ENCODE data around the gene RYR3. TPM values are rescaled to one million over a fixed set of nuclear protein-coding genes. Genes with fewer than 3 reads are reported as not detected.

RYR3 gene
- total RNA-seq, 1 donor from 2014 or later = not detected

GRCh38 chr15:33380406-33380805 is 69.6 kb downstream of the RYR3 start:
- intact Hi-C loops (cut with micrococcal nuclease) = no loop called here

DNA sequence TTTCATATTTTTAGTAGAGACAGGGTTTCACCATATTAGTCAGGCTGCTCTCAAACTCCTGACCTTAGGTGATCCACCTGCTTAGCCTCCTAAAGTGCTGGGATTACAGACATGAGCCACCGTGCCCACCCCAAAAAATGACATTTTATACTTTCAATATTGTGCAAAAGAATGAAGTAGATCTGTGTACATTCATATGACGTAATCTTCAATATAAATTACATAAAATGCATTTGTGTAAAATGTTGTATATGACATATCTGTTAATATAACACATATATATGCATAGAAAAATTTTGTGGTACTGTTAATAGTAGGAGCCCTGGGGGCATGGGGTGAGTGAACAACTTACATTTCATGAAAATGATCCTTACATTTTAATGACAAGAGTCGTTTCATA is 71.7 kb downstream of the RYR3 start:
- intact Hi-C loops (cut with micrococcal nuclease) = no loop called here

- intact Hi-C loops (cut with micrococcal nuclease) = no loop called here
These were observed 73.5 kb downstream of the RYR3 start for GRCh38 chr15:33384307-33384706.

DNA sequence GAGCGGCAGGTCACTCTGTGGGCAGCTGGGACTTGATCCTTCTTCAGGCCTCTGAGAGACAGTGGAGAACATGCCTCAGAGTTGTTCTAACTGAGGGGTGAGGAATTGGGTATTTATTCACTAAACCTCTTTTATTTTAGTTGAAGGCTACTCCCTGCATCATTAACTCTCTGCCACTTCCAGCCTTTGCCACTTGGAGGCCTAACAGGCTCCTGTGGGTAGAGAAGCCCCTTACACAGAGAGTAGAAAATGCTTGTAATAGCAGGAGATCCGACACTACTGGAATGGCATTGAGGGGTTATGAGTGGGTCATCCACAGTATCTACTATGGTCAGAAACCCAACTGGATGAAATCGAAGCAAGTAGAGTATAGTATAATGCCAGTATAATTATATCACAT is 81.7 kb downstream of the RYR3 start:
- intact Hi-C loops (cut with micrococcal nuclease) = no loop called here

GRCh38 chr15:33393546-33393945 is 82.8 kb downstream of the RYR3 start:
- intact Hi-C loops (cut with micrococcal nuclease) = no loop called here

GRCh38 chr15:33395321-33395720 is 84.6 kb downstream of the RYR3 start:
- intact Hi-C loops (cut with micrococcal nuclease) = no loop called here

- intact Hi-C loops (cut with micrococcal nuclease) = no loop called here
These were observed 85.1 kb downstream of the RYR3 start for GRCh38 chr15:33395846-33396245.

GRCh38 chr15:33396475-33396874 is 85.7 kb downstream of the RYR3 start:
- intact Hi-C loops (cut with micrococcal nuclease) = no loop called here

DNA sequence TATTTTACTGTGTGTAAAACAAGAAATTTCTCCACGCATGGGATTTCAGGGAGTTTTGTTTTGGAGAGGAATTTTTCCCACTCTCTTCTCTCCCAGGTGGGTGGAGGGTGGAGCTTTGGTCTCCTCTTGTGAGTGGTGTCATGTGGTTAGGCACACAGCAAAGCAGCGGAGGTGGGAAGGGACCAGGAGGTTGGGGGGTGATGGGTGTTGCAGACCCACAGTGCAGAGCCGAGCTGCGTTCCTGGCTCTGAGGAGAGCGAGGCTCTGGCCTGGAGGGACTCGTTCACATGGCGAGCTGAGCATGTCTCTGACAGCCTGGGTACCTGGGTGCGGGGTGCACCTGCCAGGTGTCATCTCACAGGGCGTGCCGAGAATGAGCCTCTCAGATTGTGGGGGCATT is 87.8 kb downstream of the RYR3 start:
- intact Hi-C loops (cut with micrococcal nuclease) = no loop called here

- intact Hi-C loops (cut with micrococcal nuclease) = no loop called here
These were observed 90.2 kb downstream of the RYR3 start for GRCh38 chr15:33400941-33401340.

DNA sequence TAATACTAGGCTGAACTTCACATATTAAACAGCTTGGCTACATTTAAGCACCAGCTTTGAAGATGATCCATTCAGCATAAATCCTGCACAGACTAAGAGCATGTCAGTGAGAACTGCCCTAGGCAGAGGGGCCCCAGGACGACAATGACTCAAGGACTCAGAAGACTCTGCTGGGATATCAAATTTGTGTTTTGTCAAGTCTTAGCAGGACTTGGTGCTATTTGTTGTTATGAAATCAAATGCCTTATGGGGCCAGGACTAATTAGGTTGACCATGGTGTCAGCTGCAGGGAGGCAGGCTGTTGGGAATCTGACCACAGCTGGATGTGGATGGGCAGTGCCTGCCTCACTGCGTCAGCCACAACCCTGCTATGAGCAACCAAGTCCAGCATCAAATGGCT is 91.8 kb downstream of the RYR3 start:
- intact Hi-C loops (cut with micrococcal nuclease) = no loop called here

DNA sequence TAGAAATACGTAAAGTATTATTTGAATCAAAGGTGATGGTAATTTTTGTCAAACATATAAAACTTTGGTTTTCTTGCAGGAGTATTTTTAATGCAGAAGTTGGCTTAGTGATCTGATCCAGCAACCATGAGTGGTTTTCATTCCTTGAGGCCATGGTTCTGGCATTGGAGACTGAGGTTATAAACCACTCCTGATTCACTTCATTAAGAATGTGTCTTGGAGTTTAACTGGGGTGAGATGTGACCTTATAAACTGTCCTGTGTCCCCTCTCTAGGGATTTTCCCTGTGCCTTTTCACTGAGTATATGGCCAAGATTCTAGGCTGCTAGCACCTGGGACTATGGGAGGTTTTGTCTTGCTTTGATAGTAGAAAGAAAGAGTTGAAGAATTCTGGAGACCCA is 94.3 kb downstream of the RYR3 start:
- intact Hi-C loops (cut with micrococcal nuclease) = no loop called here

DNA sequence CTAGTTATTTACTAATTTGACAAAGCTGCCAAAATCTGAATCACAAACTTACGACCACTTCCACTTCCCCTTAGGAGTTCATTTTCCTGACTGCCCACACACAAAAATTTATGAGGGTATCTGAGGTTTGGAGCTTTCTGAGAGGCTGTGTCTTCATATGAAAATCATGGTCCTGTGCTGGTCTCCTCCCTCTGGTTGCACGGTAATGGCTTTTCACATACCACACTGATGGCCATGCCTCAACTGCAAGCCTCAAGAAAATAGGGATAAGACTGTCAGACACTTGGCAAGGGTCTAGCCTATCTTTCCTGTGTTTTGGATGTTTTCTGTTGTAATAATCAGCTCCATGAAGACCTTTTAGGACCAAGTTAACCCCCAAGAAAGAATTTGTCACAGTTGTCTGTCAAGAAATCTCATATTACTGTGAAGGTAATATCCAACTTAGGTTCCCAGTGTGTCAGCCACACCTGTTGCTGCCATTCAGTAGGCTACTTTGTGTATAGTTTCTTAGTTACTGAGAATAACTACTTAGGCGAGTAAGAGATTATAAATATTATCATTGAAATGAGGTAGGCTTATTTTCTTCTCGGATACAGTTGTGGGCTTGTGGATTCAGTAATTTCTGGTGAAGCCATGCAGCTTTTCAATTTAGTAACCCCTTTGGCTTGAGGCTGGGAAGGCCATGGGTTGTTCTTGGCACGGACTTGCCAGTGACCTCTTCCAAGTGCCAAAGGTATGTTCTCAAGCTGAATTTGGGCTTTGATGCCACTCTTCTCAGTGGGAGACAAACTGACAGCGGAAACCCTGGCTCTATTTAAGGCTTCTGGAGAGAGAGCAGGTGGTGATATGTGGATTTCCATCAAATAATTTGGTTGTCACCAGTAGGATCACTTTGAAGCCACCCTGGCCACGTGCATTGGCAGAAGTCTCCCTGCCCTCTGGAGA is 101.1 kb downstream of the RYR3 start:
- intact Hi-C loops (cut with micrococcal nuclease) = no loop called here

DNA sequence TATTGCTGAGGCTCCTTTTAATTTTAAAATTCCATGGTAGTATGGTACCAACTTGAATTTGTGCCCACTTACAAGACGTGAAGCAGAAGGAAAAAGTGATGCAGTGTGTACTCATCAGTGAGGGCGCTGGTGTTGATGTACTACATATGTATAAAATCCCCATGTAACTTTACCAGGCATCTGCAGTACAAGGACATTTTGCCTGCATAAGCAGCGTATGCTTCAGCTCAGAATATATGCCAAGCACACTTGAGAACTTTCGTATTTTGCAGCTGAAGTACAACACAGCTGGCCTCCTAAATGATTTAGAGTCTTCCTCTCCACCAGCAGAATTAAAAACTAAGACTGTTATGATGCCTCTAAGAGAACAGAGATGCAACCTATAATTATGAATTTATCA is 108.9 kb downstream of the RYR3 start:
- intact Hi-C loops (cut with micrococcal nuclease) = no loop called here

DNA sequence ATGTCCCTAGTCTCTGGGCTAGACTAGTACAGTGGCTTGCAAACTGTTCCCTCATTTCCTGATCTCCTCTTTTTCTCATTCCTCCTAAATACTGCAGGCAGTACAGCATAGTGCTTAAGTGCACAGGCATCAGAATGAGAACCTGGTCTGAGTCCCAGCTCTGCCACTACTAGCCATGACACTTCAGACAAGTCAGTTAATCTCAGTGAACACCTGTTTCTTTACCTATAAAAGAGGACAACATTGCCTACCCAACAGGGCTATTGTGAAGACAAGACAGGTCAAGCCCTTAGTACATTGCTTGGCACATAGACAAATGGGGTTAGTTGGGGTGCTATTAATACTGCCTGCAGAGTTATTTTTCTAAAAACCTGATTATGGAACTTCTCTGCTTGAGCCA is 113.3 kb downstream of the RYR3 start:
- intact Hi-C loops (cut with micrococcal nuclease) = no loop called here

DNA sequence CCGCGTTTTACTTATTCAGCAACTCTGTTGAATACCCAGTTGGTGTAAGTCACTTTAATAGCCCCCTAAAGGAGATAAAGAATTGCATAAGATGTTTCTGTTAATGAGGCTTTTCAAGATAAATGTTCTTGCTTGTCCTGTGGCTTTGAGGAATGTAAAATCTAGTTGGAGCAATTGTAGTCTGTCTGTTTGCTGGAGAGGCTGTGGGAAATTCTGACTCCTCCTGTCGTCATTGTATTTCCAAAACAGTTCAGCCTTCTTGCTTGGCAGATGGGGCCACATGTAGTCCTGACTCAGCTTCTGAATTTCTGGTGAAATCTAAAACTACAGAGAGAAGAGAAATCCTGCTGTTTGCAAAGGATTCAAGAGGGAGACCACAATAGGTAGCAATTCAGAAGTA is 114.4 kb downstream of the RYR3 start:
- intact Hi-C loops (cut with micrococcal nuclease) = no loop called here

- intact Hi-C loops (cut with micrococcal nuclease) = no loop called here
These were observed 119.8 kb downstream of the RYR3 start for GRCh38 chr15:33430577-33430976.

DNA sequence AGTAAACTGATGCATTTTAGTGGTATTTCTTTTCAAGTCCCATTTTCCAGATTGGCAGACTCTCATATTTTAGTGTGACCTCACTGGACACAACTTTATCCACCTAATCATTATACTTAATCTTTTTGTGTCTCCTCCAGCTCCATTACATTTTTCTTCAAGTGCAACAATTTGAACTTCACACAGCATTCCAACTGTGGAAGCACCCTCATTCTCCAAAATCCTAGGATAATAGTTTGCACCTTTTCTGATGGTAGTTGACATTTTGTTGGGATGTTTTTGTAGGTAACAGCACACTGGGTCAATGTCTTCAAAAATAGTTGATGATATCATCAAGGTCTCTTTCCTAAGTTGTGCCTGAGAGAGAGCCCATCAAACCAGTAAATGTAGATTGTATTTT is 123.1 kb downstream of the RYR3 start:
- intact Hi-C loops (cut with micrococcal nuclease) = no loop called here

DNA sequence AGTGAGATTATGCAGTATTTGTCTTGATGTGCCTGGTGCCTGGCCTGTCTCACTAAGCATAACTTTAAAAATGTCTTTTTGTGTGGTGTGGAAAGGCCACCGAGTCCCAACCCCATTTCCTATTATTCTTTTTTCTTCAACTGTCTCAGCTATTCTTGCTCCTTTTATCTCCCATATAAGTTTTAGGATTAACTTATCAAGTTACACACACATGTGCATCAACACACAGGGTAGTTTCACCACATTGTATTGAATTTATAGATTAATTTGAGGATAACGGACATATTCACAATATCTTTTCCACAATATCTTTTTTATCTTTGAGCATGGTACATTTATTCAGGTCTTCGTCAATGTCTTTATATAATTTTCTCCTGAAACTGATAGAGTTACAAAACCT is 127.6 kb downstream of the RYR3 start:
- intact Hi-C loops (cut with micrococcal nuclease) = no loop called here

DNA sequence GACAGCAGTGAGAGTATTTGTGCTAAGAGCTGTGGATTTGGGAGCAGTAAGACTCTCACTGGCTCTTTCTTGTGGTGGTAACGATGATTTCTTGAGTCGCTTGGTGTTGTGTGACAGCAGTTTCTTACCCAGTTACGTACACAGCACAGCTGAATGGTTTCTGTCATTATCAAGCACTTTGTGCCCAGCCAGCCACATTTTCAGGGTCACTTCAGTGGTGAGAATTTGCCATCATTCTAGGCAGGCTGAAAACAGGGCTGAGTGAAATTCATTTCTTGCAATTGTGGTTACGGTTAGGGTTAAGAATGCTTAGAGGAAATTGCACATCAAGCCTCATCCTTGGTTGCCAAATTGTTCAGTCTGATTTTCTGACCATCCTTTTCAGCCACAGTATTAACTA is 130.1 kb downstream of the RYR3 start:
- intact Hi-C loops (cut with micrococcal nuclease) = no loop called here

DNA sequence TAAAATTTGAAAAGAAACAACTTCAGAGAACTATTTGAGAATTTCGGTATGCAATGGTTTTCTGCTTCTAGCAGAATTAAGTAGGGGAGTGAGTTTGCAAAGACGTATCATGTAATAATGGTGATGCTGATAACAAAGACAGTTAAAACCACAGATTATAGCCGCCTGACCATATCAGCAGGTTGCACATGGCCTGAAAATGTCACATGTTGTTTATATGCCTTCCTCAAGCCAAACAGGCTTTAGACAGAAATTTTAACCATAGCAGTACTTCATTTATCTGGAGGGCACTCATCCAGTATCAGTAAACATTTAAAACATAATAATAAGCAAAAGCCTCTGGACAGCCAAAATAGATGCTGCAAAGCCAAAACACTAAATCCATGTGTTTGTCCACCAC is 131.7 kb downstream of the RYR3 start:
- intact Hi-C loops (cut with micrococcal nuclease) = no loop called here

DNA sequence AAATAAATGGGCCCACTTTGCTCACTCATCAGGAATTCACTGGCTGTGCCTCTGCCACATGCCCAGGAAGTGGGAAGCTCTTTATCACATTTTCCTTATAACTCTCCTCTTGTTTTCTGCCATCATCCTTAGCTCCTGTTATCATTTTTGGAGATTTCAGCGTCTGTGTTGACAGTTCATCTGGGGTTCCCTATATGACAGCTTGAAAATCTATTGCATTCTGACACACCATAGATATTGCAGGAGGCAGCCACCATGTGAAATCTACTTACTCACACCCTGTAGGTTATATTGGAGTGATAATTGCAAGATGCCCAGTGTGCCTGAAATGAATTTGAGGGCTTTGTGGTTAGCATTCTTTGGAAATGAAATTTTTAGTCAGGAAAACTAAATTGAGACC is 132.9 kb downstream of the RYR3 start:
- intact Hi-C loops (cut with micrococcal nuclease) = no loop called here

DNA sequence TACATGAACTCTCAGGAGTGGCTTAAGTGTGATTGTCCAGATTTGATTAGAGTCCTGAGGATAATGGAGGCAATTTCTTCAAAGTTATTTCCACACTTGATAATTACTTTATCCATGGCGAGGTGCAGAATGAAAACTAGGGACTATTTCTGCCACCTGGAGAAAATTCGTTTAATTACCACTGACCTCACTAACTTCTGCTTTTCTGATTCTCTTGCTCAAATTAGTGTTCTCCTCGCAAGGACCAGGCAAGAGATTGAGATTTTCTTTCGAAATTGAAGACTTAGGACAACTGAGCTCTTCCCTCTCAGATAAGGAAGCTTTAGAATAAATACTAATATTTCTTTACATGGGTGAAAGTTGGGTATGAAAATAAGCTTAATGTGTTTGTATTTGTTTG is 135.2 kb downstream of the RYR3 start:
- intact Hi-C loops (cut with micrococcal nuclease) = no loop called here
